HG03565 (cell line): Measurements from ENCODE around the gene TSNAX.
A peak's percentile ranks its signal among the peaks of the same experiment; 100 is the strongest.

Experiments
- ATAC-seq: cut with Tn5 transposase; IDR thresholded peaks from one replicate; pipeline ENCODE4 v1.9.1; 2021; ENCODE audit warnings: mild to moderate bottlenecking, moderate library complexity; ENCODE audit not compliant: unreplicated experiment

The TSNAX gene

DNA sequence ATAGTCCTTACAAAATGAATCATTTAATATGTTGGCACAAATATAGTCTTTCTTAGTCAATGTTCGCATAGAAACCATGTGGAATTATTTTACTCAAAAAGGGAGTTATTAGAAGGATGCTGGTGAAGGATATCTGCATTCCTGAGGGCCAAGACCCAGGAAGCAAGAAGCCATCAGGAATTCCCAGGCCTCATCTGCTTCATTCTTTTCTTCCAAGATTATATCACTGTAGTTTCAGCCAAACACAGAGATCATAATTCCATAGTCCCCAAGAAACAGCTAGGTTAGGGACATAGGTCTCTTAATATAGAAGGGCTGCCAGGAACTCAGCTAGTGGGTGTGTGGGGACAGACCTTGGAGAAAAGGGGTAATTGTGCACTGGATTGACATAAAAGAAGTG lies 69.5 kb downstream of the TSNAX start:
- no peak for ATAC-seq

DNA sequence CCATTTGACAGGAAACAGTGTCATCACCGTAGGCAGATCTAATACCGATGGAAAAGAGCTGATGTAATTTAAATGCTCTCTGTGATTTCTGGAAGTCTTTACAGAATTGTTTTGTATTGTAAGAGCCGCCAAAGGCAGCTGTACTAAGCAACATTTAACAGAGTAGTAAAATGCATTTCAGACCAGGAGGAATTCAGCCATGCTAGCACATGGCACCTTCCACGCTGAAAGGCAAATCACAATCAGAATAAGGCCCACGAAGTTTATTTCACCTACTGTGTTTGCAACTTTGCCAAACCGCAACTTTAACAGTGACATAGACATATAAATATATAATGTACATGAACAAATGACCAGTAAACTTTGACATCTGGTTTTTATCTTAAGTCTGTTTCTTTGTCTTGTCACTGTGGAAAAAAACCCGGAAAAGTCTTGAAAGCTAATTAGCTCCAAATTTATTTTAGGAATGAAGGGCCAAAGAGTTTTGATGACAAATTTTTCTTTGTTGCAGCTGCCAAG lies 72.0 kb downstream of the TSNAX start:
- ATAC-seq = no peak

- ATAC-seq = no peak
These were observed 73.6 kb downstream of the TSNAX start for GRCh38 chr1:231601824-231602672.

DNA sequence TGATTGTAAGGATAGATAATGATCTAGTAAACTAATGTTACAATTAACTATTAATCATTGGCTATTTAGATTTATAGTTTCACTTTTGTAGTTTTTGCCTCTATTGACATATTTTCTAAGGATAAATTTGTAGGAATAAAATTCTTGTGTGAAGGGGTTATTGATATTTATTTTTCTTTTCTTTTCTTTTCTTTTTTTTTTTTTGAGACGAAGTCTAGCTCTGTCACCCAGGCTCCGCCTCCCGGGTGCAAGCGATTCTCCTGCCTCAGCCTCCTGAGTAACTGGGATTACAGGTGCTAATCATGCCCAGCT lies 74.2 kb downstream of the TSNAX start:
- no peak for ATAC-seq

- ATAC-seq = no peak
These were observed 75.3 kb downstream of the TSNAX start for GRCh38 chr1:231603598-231604275.

GRCh38 chr1:231604276-231604621 lies 75.8 kb downstream of the TSNAX start:
- no peak for ATAC-seq

- no peak for ATAC-seq
These were observed 77.0 kb downstream of the TSNAX start for GRCh38 chr1:231605149-231606100.

DNA sequence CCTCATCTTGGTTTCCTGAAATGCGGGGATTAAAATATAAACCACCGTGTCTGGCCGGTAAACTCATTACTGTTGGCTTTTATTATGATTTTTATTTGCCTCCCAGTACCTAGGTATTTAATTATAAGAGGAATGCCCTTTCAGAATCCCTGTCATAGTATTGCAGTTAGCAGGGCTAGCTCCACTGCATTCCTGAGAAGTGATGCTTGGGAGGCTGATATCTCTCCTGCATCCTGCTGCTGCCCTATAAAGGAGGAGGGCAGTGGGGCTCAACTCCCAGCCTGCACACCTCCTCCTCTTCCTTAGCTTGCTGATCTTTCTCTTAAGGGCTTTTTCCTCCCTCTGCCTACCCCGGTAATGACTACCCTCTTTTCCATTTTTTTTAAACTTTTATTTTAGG lies 78.2 kb downstream of the TSNAX start:
- ATAC-seq = no peak

DNA sequence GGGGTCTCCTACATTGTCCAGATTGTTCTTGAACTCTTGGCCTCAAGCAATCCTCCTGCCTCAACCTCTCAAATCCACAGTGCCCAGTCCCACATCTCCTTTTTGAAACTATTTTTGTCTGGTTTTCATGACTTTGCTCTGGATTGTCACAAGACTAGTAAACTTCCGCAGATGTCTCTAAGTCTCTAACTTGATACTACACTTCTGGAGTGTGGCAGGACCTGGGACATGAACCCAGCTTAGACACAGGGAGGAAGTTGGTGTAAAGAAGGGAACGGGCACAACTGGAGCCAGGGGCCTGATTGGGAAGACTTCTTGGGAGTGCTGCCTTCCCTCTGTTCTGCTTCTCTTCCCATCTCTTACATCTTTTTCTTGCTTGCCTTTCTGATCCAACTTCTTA lies 81.9 kb downstream of the TSNAX start:
- no peak for ATAC-seq

- ATAC-seq = no peak
These were observed 82.6 kb downstream of the TSNAX start for GRCh38 chr1:231611111-231611510.

DNA sequence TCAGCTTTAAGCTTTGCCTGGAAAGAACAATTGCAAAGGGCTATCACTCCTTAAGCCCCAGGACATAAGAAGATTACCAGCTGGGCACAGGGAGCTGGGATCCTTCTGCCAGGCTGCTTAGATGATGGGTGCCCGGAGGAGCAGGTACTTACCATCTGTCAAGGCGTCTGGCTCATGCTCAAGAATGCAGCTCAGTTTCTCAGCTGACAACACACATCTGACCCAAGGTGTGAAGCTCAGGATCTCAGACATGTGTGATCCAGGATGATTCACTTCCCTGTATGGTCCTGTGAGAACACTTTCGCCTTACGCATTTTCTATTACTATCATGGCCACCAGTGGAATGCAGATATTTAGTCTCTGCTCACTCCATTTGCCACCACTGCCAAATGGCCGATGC lies 83.4 kb downstream of the TSNAX start:
- no peak for ATAC-seq

DNA sequence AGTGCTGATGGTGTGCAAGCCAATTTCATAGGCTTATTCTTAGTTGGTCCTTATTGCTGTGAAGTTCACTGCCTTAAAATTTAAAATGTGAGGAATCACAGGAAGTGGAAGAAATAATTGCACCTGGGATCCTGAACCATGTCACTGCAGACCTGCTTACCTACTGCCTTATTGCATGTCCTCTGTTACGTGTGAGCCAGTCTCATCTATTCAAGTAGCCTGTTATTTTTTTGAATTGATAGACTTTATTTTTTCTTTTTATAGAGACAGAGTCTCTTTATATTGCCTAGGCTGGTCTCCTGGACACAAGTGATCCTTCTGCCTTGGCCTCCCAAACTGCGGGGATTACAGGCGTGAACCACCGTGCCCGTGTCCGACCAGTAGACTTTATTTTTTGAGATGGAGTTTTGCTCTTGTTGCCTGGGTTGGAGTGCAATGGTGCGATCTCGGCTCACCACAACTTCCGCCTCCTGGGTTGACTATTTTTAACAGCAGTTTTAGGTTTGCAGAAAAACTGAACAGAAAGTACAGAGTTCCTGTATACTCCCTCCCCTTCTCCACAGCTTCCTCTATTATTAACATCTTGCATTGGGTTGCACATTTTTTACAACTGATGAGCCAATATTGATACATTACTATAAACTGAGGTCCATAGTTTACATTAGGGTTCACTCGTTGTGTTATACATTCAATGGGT lies 84.1 kb downstream of the TSNAX start:
- ATAC-seq = peak; percentile 93

DNA sequence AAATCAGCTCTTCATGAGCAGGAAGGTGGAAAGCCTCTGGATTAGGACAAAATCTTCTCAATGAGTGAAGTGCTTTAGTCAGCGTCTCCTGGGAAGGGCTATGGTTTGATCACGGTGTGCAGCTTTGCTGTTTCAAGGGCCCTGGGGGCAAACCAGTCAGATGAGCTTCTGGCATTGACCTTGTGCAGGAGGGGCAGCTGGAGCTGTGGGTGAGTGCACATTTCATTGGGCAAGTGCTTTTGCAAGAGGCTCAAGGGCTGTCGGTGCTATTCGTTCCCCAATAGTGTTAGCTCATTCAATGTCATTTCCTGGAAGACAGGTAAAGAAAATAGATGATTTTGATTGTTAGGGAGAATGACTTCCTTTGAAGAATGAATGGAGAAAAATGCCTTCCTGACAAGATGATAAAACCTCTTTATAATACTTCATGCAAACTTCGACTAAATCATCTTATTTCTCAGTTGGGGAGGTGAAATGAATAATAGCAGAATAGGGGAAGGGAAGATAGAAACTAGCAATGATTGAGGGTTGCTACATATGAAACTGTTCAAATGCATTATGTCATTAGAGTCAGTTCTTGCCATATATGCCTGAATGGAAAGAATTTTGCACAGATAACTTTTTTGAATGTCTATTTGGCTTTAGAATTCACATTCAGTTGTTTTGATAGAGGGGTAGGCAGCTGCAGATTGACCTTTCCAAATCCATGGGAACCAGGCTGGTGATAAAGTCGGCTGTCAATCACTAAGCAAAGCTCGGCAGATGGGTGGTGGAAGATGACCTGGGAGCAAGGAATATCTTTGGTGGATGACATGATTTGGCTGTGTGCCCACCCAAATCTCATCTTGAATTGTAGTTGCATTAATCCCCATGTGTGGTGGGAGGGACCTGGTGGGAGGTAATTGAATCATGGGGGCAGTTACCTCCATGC lies 85.2 kb downstream of the TSNAX start:
- ATAC-seq = no peak
